Stimulated activated naive CD4-positive, alpha-beta T cell (primary cell): ENCODE results near the gene DAPK1.
A peak's percentile ranks its signal among the peaks of the same experiment; 100 is the strongest.

ENCODE experiments used
- DNase-seq, 6 experiments: peaks; one replicate each; lab custom pipeline; 2025; lab: John Stamatoyannopoulos, UW

Gene DAPK1

GRCh38 chr9:87517732-87518131 is 20.1 kb downstream of the DAPK1 start:
- no peak for DNase-seq

GRCh38 chr9:87518702-87519335 is 21.2 kb downstream of the DAPK1 start:
- no peak for DNase-seq

GRCh38 chr9:87519461-87519860 is 21.8 kb downstream of the DAPK1 start:
- no peak for DNase-seq

- DNase-seq, result peak in 1 of 6 experiments; percentile 11
Measured at GRCh38 chr9:87520172-87520683, 22.6 kb downstream of the DAPK1 start.

- no peak for DNase-seq
Measured at GRCh38 chr9:87521834-87522233, 24.2 kb downstream of the DAPK1 start.

- no peak for DNase-seq
Measured at GRCh38 chr9:87524061-87524460, 26.4 kb downstream of the DAPK1 start.

- no peak for DNase-seq
Measured at GRCh38 chr9:87525546-87526303, 28.1 kb downstream of the DAPK1 start.

GRCh38 chr9:87527211-87527916 is 29.7 kb downstream of the DAPK1 start:
- DNase-seq, result no peak

- no peak for DNase-seq
Measured at GRCh38 chr9:87528969-87529368, 31.3 kb downstream of the DAPK1 start.

GRCh38 chr9:87529671-87530070 is 32.0 kb downstream of the DAPK1 start:
- no peak for DNase-seq

GRCh38 chr9:87530716-87531115 is 33.0 kb downstream of the DAPK1 start:
- DNase-seq, result no peak

GRCh38 chr9:87531370-87532295 is 34.0 kb downstream of the DAPK1 start:
- no peak for DNase-seq

- DNase-seq, result no peak
Measured at GRCh38 chr9:87533271-87533670, 35.6 kb downstream of the DAPK1 start.

GRCh38 chr9:87534036-87534435 is 36.4 kb downstream of the DAPK1 start:
- no peak for DNase-seq

GRCh38 chr9:87534957-87535356 is 37.3 kb downstream of the DAPK1 start:
- no peak for DNase-seq

- DNase-seq, result no peak
Measured at GRCh38 chr9:87535817-87536539, 38.3 kb downstream of the DAPK1 start.

- DNase-seq, result no peak
Measured at GRCh38 chr9:87537625-87538024, 40.0 kb downstream of the DAPK1 start.

- DNase-seq, result no peak
Measured at GRCh38 chr9:87540444-87541105, 42.9 kb downstream of the DAPK1 start.

GRCh38 chr9:87541663-87542062 is 44.0 kb downstream of the DAPK1 start:
- DNase-seq, result no peak

GRCh38 chr9:87542141-87542540 is 44.5 kb downstream of the DAPK1 start:
- DNase-seq, result no peak

- DNase-seq, result no peak
Measured at GRCh38 chr9:87543251-87543650, 45.6 kb downstream of the DAPK1 start.
